Fibroblast of gingiva (primary cell): ENCODE measurements around the gene PDXP.
"Not testable (repeated sequence)": the region's sequence is repeated elsewhere in the genome, so short reads cannot be mapped to it uniquely, and the experiment has no call there.

Experiments
- DNase-seq: peaks from one replicate; pipeline ENCODE4 v3.0.0-alpha.2; 2011; ENCODE audit warnings: low read depth

Gene PDXP

DNA sequence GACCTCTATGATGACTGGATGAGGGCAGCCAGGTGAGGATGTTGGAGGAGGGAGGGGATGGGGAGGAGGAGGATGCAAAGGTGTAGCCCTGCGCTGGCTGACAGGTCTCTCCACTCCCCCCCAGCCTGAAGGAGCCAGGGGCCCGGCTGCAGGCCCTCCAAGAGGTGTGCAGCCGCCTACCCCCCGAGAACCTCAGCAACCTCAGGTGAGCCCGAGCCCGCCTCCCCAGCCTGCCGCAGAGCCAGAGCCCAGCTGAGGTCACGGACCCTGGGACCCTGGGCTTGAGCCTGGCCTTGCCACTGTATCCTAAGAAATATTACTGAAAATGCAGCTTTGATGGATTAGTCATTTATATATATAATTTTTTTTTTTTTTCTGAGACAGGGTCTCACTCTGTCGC is 11.2 kb upstream of the PDXP start:
- no peak for DNase-seq

DNA sequence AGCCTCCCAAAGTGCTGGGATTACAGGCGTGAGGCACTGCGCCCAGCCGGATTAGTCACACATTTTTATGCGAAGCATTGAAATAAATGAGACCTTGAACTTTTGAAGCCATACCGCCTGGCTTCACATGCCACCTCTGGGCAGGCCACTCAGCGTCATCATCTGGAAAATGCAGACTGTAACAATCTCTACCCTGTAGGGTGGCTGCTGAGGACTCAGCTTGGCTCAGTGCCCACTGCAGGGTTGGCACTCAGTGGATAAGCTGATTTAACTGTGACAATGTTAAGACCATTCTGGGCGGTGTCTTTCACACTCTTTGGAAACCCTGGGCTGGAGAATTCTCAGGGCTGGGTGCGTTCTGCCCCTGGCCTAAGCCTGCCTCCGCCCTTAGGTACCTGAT is 10.6 kb upstream of the PDXP start:
- no peak for DNase-seq

DNA sequence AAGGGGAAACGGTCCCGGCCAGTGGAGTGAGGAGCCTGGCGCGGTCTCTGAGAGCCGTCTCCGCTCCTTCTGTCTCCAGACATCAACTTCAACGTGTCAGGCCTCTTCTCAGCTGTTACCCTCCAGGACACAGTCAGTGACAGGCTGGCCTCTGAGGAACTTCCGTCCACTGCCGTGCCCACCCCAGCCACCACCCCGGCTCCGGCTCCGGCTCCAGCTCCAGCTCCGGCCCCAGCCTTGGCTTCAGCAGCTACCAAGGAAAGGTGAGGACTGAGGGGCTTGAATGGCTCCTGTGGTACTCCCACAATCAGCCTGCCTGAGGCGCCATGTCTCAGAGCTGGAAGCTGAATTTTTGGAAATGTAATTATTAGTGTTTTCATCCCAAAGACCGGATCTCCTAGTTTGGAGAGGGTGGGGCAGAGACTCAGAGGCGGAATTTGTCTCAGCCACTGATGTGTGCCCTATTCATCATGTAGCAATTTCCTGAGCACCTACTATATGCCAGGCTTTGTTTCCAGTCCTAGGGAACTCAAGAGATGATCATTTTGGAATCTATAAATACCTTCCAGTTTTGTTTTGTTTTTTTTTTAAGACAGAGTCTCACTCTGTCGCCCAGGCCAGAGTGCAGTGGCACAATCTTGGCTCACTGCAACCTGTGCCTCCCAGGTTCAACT is 7.9 kb upstream of the PDXP start:
- DNase-seq, result no peak

DNA sequence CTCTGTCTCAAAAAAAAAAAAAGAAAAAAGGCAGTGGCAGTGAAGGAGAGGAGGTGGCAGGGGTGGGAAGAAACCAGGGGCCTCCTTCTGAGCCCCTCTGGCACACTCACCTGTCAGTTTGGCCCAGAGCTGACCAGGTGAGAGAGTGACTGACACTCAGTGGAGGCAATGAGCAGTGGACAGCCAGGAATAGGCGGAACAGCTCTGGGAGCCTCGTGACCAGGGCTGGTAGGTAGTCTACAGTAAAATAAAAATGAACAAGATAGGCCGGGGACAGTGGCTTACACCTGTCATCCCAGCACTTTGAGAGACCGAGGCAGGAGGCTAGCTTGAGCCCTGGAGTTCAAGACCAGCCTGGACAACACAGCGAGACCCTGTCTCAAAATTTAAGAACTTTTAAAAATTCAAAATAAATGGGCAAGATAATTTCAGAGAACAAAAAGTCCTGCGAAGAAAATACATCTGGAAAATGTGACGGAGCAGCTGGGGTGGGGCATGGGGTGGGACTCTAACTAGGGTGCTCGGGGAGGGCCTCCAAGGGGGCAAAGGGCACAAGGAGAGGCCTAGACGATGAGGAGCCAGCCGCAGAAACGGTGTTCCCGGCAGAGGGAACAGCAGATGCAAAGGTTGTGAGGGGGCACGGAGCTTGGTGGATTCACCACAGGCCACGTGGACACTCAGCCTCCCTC is 3.8 kb upstream of the PDXP start:
- DNase-seq, result no peak

DNA sequence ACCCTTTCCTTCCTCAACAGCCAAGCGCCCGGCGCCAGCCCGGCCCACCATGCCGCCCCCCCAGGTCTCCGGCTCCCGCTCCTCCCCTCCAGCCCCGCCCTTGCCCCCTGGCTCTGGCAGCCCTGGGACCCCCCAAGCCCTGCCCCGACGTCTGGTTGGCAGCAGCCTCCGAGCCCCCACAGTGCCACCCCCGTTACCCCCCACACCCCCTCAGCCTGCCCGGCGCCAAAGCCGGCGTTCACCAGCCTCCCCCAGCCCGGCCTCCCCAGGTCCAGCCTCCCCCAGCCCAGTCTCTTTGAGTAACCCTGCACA is 3.3 kb upstream of the PDXP start:
- DNase-seq, result no peak

DNA sequence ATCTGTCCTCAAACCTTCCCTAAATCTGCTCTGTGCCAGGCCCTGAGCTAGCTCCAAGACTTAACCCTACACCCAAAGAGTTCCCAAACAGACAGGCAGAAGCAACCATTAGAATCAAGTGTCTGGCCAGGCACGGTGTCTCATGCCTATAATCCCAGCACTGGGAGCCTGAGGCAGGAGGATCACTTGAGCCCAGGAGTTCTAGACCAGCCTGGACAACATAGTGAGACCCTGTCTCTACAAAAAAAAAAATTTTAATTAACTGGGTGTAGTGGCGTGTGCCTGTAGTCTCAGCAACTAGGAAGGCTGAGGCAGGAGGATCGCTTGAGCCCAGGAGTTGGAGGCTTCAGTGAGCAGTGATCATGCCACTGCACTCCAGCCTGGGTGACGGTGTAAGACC is 1.9 kb upstream of the PDXP start:
- DNase-seq, result not testable (repeated sequence)

DNA sequence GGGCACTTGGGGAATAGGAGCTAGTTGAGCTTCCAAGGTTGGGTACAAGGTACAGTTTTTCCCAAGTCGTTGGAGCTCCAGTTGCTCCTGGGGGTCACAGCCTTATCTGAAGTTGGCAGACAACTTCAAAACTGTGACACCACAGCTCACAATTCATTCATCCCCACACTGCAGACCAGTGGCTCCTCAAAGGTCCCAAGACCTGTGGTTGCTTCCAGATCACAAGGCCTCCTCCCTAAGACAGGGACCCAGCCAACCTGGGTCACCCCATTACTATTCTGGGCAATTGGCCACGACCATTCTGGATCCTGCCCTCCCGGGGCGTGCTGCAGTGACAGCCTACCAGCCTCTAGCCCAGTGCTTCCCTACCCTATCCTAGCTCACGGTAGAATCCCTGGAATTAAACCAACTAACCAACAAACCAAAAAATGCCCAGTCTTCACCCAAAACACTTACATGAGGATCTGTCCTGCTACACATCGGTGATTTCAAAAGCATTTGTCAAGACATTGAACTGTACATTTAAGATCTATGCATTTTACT is 862 bp upstream of the PDXP start:
- DNase-seq, result no peak

DNA sequence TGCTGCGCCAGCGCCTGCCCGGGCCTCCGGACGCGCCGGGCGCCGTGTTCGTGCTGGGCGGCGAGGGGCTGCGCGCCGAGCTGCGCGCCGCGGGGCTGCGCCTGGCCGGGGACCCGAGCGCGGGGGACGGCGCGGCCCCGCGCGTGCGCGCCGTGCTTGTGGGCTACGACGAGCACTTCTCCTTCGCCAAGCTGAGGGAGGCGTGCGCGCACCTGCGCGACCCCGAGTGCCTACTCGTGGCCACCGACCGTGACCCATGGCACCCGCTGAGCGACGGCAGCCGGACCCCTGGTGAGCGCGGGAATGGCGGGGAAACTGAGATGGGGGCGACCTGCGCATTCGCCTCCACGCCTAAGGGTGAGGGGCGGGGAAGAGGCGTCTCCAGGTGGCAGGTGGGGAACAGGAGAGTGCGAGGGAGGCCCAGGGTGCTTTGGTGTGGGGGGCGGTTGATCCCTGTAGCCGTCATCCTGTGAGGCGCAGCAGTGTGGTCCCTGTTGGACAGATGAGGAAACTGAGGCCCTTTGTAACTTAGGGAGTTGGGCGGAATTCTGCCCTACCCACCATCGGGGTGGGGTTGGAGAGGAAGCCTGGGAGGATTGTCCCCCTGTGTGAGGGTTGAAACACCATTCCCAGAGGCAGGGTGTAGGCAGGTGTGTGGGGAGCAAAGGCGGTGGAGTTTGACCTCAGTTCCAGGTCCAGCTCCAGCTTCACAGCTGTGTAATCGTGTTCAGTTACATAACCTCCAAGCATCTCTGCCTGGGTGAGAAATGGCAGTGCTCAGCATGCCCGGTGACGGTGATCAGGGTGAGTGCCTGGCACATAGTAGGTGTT is 758 bp downstream of the PDXP start:
- no peak for DNase-seq

DNA sequence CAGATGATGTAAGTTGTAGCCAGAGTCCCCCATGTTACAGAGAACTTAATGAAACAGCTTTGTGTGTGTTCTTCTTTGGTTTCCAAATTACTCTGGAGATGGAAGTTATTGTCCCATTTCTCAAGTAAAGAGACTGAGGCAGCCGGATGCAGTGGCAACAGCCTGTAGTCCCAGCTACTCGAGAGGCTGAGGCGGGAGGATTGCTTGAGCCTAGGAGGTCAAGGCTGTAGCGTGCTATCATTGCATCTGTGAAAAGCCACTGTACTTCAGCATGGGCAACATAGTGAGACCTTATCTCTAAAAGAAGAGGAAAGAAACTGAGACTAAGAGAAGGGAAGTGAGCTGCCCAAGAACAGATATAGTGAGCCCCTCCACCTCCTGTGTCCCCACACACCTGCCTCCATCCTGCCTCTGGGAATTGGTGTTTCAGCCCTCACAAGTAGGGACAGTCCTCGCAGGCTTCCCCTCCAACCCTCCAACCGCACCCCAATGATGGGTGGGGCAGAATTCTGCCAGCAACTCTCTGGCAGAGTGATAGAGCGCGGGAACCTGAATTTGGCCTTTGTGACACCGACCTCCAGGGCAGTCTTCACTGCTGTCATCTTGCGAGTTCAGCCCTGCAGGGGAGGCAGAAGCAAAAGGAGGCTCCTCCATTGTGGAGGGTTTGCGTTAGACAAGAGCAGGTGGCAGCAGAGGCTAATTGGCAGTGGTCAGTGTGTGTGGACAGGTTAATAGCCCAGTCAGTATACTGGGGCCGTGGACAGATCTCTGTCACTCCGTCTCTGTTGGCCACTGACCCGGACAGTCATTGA is 1.6 kb downstream of the PDXP start:
- no peak for DNase-seq

DNA sequence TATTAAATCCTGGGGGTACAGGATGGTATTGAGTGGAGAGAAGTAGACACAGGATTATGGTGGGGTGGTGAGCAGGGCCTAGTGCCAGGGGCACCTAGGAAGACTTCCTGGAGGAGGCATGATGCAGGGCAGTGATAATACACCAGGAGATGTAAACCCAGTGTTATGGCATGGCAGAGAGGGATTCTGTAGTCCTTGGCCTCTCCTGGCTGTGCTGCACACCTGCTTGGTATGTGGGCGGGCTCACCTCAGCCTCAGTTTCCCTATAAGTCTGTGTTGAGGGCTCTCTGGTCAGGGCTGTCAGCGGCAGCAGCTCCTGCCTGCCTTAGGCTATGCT is 2.2 kb downstream of the PDXP start:
- DNase-seq, result no peak

DNA sequence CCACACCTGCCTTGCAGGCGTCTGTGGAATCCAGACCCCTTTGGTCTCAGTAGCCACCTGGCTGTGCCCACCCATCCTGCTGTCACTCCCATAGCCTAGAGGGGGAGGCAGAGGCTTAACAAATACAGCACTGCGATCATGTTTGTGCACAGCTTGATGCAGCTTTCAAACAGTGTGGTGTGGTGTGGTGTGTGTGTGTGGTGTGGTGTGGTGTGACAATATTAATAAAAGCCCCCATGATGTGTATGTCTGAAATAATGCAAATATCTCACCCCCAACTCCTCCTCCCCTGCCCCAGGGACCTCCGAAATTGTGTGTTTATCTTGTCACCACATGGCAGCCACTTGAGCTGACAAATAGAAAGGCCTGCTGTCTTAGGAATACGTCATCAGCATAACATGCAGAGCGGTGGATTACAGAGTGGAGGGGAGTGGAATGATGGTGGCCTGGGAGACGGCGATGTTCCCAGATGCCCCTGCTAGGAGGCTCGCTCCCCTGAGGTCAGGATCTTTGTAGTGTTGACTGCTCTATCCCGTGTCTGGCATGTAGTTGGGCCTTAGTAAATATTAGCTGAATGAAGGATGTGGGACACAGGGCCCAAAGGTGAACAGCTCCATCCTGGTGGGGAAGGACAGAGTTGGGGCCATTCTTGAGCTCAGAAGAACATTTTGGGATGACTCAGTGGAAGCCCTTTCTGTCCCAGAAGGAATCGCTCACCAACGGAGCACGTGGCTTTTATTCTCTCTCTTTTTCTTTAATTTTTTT is 2.8 kb downstream of the PDXP start:
- DNase-seq, result peak; percentile 75

DNA sequence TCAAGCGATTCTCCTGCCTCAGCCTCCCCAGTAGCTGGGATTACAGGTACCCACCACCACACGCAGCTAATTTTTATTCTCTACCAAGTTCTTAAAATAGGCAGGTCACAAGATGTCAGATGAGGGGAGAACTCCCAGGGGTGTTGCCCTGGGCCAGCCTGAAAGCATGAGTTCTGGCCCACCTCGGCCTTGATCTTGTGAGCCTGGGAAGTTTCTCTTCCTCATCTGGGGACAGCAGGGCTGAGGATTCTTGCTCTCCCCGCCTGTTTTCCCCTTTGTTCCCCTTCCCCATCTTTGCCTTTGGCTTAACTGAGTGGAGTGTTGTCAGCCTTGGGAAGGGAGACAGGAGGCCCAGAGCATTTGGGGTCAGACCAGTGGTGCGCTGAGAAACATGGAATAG is 3.5 kb downstream of the PDXP start:
- DNase-seq, result no peak

DNA sequence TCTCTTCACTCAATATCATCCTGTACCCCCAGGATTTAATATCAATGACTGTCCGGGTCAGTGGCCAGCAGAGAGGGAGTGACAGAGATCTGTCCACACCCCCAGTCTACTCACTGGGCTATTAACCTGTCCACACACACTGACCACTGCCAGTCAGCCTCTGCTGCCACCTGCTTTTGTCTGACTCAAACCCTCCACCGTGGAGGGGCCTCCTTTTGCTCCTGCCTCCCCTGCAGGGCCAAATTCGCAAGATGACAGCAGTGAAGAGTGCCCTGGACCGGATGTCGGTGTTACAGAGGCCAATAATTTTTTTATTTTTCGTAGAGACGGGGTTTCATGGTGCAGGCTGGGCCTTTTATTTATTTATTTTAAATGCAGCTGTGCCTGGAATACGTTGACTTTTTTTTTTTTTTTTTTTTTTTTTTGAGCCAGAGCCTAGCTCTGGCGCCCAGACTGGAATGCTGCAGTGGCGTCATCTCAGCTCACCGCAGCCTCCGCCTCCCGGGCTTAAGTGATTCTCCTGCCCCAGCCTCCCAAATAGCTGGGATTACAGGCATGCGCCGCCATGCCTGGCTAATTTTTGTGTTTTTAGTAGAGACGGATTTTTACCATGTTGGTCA is 5.1 kb downstream of the PDXP start:
- peak; percentile 61 for DNase-seq

DNA sequence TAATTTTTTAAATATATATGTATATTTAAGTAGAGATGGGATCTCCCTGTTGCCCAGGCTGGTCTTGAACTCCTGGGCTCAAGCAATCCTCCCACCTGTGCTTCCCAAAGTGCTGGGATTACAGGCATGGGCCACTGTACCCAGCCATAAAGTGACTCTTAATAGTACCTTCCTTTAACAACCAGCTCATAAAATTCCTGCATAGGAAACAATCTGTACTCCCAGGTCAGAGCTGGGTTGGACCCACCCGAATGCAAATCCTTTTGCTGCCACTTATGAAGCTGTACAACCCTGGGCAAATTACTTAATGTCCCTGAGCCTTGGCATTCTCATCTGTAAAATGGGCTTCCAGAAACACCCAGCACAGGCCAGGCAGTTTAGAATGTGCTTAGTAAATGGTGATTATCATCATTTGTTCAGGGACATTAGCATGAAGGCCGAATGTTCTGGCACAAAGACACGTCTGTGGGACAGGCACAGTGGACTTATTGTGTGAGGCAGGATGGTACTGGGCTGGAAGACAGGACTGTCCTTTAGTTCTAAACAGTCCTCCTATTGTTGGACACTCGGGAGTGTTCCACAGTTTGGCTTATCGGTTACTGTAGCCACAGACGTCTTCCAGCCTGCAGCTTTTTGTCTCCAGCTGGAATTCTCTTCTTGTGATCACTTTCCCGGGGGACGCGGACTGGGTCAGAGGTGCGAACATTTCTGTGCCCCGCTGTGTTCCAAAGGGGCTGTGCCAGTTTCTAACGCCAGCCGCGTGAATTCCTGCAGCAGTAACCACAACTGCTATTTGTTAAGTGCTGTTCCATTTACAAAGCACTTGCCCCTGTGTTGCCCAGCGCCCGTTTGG is 6.0 kb downstream of the PDXP start:
- DNase-seq, result peak; percentile 29

DNA sequence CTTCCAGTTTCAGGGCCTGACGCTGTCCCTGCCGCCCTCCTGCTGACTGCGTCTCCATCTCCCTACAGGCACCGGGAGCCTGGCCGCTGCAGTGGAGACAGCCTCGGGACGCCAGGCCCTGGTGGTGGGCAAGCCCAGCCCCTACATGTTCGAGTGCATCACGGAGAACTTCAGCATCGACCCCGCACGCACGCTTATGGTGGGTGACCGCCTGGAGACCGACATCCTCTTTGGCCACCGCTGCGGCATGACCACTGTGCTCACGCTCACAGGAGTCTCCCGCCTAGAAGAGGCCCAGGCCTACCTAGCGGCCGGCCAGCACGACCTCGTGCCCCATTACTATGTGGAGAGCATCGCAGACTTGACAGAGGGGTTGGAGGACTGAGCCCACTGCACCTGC is 7.0 kb downstream of the PDXP start:
- DNase-seq, result no peak

DNA sequence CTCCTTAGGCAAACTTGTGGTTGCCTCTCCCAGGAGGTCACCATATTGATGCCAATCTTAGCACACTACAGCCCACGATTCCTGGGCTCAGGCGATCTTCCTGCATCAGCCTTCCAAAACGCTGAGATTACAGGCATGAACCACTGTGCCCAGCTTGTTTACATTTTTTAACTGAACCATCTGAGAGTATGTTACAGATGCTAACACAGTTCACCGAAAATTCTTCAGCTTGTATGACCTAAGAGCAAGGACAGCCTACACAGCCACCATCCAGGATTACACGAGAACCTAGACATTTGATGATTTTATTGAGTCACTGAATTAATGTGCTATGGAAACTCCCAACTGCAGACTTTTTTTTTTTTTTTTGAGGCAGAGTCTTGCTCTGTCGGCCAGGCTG is 11.1 kb downstream of the PDXP start:
- peak; percentile 98 for DNase-seq

DNA sequence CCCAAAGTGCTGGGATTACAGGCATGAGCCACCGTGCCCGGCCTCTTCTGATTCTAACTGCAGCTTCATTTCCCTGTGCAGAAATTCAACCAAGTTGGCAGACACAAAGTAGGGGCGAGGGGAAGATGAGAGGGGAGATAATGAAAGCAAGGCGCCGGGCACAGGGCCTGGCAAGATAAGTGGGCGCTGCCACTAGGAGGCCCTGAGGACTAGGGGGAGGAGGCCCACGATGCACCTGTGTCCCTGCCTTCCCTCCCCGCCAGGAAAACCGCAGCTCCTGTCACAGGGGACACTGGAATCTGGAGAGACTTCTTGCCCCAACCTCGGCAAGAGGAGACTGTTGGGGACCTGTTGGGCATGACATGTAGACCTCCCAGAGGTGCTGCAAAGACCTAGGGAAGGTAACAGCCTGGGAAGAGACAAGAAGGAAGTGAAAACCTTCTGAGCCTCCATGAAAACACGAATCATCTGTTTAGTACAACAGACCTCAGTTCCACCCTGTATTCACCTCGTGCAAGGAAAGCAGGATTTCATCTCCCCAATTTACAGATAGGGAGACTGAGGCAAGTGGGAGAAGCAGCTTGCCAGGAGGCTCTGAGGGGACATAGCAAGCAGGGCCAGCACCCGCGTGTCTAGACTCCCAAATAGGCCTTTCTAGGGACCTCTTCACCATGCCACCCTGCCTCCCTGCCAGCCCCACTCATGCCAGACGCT is 13.8 kb downstream of the PDXP start:
- DNase-seq, result no peak

DNA sequence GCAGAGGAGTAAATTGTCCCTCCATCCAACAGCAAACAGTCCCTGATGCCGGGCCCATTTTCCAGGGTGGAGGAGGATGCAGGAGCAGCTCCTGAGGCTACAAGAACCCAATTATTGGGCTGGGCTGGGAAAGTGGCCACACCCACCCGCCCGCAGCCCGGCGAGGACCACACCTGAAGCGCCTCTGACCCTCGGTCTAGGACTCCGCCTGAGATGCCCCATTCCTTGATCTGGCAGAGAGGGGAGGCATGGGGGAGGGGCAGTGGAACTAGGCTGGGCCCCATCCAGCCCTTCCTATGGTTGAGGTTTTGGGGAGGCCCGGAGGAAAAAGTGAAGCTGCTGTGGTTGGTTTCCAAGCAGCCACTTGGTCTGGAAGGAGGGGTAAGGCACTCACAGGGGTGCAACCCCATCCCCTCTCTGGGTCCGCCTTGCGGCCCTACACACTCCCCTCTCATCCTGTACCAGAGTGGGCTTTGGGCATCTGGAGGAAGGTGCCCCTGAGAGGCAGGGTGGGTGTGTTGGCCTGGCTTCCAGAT is 14.5 kb downstream of the PDXP start:
- no peak for DNase-seq

DNA sequence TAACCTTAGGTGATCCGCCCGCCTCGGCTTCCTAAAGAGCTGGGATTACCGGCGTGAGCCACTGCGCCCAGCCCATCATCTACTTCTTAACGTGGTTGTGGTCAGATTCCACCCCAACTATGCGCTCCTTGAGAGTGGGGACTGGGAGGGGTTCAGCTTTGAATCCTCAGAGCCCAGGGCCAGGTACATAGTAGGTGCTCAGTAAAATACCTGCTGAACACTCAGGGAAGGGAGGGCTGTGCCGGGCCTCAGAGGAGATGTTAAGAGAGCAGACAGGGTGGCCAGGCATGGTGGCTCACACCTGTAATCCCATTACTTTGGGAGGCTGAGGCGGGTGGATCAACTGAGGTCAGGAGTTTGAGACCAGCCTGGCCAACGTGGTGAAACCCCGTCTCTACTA is 15.7 kb downstream of the PDXP start:
- DNase-seq, result no peak
